Measurements from ENCODE around the gene GREM1.

Gene GREM1

DNA sequence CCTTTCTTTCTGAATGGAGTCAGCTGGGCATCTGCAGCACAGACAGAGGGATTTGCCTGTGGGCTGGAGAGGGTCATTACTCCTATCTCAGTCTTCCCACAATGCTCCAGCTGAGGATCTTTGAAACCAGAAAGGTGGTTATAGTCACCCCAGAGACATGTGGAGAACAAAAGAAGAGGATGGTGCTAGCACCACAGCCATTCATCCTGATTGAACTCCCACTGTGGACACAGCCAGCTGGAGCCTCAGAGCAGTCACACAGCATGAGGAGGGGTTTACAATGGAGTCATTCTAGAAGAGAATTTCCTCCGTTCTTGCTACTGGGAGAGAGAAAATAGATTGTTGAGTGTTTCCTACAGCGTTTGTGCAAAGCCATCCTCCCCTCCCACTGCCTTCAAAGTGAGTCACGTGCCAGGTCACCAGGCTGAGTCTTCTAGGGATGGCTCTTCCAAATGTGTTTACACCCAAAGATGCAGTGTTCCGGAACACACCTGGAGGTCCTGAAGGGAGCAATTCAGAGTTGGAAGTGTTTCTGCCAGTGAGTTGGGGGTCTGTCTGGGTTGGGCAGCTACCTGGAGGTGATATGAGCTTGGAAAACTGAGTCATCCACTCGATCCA lies 18.9 kb upstream of the GREM1 start:
- no peak for DNase-seq

DNA sequence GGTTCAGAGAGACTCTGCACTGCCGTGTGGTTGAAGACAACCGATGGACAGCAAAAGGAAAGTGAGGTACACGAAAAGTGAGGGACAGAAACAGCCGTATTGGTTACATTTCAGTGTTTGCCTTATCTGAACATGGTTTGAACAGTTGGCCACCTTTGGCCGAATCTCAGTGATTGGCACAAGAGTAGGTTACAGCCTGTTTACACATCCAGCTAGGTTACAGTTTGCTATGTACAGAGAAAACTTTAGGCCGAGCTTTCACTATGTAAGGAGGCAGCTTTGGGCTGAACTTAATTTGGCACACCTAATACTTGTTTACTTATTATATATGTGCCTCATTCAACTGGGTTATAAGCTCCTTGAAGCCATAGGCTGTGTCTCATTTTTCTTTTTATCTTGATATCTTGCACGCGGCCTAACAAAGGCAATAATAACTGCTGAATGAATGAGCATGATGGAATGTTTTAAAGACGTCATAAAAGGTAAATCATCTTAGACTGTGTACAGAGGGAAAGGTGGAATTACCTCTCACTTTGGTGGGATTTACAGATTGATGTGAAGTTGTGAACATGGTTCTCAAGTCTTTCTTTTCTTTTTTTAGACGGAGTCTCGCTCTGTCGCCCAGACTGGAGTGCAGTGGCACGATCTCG lies 17.2 kb upstream of the GREM1 start:
- DNase-seq: no peak

DNA sequence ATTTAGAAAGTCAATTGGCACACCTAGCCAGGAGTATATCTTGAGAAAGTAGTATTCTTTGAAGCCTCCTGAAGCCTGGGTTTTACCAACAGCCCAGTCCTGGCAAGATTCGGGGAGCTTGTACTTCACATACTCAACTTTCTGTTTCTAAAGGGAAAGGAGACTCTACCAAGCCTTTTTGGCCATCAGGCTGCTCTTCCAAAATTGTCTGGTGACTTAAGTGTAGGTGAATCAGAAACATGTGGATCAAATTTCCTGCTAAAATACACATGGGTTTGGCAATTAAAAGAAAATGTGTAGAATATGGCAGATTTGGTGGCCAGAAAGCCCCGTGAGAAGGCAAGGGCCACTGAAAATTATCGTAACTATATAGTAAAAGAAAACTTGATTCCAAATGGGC lies 15.9 kb upstream of the GREM1 start:
- no peak for DNase-seq

DNA sequence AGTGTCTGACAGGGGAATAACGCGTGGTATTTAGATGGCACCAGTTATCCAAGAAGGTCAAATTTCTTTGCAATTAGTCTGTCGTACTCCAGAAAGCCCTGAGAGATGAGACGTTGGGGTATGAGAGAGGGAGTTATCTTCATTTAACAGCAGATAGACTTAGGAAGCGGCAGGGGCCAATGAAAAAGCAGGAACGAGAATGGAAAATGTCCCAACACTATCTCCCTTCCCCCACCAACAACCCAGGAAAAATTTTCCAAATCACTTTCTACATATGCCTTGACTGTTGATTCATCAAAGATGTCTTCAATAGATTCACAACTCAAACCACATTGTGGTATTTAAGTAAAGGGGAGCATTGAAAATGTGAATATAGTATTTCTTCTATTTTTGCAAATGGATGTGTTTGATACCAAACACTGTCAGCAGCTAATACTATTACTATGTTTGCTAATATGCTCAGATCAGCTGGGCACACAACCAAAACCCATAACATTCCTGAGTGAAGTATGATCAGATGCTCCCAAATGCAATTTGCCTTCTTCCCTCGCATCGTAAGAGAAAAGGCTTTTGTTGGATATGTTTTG lies 13.3 kb upstream of the GREM1 start:
- DNase-seq: no peak

DNA sequence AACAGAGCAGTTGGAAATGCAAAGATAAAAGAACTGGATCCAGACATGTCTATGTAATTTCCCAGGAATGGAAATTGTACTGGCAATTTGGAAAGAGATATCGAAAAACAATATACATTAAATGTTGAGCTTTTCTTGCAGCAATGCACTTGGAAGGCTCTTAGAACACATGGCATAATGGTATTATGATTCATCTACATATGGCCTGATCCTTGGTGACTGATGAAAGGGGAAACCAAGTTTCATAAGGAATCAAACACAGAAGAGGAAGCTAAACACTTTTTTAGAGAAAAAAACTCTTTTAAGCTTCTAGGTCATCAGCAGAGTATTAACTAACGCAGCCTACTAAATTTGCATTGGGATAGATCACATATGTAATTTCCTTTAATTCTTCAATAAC lies 12.4 kb upstream of the GREM1 start:
- no peak for DNase-seq

DNA sequence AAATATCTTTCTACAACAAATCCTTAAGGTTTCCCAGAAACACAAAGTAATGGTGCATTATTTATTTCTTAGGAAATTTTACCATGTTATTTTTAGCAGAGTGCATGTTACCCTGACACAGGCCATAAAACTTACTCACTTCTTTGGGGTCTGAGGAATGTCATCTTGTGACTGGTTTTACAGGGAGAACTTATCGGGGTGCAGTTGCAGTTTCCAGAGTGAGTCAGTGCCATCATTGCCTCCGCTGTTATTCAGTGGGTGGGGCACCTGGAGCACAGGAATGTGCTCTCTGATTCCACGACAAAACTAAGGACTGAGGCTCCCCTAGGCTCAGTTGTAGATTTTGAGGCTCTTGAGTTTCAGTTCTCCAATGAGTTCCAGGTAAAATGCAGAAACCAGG lies 11.1 kb upstream of the GREM1 start:
- no peak for DNase-seq

DNA sequence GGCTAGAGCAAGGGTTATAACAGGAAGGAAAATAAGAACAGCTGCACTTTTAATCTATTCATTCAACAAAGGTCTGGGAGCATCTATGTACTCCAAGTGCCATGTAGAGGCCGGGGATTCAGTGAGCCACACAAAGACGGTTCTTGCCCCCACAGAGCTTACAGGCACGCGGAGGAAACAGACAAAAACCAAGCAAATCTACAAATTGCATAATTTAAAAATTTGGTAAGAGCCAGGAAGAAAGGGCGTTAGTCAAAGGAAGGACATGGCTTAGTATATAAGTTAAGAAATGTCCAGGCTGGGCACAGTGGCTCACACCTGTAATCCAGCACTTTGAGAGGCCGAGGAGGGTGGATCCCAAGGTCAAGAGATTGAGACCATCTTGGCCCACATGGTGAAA lies 10.4 kb upstream of the GREM1 start:
- DNase-seq: no peak

DNA sequence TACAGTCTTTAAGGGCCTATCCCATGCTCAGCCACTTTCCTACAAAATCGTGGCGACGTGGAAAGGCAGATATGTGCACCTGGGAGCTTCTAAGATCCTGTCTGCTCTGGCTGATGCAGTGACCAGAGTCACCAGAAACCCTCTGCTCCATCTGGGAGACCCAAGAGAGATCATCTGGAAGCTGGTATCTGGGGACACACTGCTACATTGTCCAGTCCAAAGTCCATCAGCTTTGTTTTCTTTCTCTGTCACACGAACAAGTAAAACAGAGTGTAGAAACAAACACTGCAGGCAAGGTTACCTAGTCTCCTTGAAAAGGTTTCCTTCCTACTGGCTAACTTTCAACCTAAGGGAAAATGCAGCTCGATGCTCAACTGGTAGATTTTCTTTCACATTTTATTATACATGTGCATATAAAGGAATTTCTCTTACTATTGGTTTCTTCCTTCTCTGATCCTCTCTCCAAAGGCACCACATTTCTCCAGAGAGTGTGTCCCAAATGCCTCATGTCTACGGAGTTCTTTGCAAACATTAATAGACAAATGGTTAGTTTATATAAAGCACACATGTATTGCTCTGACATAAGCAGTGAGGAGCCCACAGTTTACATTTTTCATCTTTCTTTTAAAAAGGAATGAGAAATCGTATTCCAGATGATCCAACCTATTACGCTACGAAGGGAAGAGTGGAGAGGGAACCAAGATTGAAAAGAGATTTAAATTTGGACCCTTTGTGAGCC lies 8.3 kb upstream of the GREM1 start:
- DNase-seq: no peak

DNA sequence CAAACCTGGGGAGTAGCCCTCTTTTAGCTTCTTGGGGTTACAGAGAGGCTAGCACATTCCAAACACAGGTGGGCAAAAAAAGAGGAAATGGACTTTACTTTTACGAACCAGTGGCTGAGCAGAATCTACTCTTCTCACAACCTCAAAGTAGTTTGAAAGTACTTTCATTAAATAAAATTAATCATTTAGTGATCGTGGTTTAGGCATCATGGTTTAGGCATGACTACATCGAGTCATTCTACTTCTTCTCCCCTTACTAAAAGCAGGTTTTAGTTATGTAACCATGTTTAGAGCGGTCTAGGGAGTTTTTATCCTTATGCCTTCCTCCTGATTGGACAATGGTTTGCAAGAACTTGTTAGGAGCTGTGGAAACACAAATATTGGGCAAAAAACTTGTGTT lies 2.5 kb upstream of the GREM1 start:
- DNase-seq: no peak

DNA sequence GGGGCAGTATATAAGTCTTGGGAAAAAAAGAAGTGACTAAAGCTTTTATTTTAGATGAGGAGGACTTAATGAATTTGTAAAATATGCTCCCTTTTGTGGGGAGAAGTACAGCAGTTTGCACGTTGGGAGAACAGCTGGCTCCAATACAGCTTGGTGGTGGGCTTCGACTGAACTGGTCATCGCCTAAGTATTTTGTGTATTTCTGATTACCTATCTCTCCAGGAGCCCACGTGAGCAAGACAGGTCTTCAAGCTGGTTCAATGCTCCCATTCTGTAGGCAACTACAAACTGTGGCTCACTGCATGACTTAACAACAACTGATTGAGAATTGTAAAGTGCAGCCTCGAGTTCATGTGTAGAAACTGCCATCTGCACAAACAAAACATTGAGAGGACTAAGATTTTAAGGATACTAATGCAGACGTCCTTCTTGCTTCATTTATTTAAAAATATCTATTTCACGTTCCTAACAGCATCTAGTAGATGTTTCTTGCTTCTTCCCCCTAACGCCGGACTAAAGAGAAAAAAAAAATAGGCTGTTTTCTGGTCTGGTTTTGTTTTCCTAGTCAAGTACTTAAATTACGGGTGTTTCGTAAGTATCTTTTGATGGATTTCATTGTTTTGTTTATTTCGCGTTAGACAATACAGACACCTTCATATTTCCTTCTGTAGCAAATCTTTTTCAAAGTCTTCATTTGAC lies 1.4 kb upstream of the GREM1 start:
- no peak for DNase-seq

DNA sequence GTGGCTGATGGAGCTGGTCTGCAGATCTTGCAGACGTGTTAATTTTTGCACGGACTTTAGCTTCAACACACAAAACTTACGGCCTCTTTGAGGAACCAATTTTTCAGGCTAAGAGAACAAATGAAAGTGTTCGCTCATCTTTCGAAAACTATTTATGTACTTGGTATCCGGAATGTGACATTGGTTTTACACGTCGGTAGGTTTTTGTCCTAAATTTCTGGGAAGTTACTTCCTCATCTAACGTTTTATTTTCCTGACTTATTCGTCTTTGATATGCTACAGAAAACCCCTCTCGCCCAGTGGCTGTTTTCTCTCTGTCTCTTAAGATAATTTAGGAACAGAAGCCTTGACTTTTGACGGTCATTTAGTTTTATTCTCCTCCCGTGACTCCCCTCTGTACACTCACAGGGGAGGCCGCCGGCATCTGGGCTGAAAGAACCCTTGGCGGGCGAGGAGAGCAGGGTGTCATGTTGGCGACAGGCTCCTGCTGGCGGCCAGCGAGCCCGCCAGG lies 834 bp upstream of the GREM1 start:
- DNase-seq: peak in 1 of 14 donors; percentile 30

DNA sequence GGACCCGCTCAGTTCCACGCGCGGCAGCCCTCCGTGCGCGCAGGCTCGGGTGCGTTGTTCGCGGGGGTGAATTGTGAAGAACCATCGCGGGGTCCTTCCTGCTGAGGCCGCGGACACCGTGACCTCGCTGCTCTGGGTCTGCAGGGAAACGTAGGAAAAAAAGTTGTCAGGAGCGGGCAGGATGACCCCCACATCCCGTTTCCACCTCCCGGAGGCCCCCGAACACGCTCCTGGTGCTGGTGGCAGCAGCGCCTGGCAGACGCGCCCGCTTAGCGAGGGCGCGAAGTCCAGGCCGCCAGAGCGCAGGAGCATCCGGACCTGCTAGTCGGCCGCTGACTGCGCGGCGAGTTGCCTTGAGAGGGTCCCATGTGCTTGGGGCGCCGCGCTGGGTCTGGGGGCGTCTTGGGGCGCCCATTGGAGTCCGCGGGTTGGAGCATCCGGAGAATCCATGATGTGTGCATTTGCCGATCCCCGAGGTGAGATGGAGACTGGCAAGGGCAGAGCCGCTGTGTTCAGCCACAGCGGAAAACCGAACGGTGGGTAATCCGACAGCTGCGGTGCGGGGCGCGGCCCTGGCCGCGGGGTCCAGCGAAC lies 520 bp downstream of the GREM1 start:
- peak in 1 of 14 donors; percentile 29 for DNase-seq

DNA sequence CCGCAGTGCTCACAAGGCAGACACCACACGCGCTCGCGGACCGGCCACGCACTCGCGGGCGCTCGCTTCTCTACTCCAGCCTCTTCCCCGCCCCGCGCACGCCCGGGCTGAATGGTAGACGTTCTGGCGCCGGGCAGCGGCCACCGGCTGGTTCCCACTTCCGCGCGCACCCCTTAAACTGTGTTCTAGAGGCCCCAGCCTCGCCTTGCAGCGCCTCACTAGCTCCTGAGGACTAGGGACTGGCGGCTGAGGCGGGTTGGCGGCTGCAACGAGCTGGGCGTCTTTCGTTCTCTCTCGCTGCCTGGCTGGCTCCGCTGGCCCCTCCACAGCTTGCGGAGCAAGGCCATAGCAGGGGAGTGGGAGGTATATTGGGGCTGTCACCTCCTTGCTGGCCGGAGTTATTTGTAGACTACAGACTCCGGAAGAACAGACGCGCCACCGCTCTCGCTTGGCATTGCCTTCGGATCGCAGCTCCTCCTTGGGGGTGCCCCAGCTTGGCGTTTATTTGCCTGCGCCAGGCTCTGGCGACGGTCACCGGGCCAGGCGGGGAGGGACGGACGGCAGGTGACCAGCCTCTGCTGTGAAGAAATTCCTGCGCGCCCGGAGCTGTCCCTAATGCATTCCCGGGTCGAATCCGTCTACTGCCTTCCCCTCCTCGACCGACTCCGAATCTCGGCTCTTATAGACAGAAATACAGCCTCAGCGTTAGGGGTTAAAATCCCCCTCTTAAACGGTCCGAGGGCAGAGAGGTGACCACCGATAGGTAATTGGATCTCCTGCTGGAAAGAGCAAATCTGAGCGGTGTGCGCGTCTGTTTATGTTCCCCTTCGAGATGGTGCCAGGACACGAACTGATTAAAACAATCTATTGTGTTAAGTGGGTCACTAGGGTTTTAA lies 1.3 kb downstream of the GREM1 start:
- DNase-seq: peak in 6 of 14 donors; percentile 5 to 29 (median 8)

DNA sequence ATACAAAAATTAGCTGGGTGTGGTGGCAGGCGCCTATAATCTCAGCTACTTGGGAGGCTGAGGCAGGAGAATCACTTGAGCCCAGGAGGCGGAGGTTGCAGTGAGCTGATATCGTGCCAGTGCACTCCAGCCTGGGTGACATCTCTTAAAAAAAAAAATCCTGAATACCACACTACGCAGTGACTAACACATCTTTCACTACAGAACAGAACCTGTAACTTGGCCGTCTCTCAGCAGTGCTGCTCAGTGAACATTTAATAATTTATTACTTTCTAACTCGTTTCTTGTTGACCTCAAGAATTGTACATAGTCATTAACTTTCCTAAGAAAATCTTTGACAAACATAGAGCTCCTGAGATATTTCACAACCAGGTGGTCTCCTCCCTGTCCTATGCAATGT lies 3.8 kb downstream of the GREM1 start:
- no peak for DNase-seq

DNA sequence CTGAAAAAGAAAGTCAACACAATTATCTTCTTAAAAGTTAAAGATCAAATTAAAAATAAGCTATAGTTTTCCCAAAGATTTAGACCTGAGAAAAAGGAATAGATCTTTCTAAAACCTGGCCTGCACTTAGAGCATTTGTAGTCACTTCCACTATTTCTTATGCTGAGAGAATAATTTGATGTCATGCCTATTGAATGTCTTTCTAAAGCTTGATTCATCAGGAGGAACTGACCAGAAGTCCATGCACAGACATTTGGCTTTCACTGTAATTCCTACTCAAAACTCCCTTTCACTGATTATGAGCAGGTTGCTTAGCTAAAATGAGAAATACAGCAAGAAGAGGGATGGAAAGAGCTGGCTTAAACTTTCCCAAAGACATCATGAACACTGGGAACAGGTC lies 4.3 kb downstream of the GREM1 start:
- DNase-seq: no peak

DNA sequence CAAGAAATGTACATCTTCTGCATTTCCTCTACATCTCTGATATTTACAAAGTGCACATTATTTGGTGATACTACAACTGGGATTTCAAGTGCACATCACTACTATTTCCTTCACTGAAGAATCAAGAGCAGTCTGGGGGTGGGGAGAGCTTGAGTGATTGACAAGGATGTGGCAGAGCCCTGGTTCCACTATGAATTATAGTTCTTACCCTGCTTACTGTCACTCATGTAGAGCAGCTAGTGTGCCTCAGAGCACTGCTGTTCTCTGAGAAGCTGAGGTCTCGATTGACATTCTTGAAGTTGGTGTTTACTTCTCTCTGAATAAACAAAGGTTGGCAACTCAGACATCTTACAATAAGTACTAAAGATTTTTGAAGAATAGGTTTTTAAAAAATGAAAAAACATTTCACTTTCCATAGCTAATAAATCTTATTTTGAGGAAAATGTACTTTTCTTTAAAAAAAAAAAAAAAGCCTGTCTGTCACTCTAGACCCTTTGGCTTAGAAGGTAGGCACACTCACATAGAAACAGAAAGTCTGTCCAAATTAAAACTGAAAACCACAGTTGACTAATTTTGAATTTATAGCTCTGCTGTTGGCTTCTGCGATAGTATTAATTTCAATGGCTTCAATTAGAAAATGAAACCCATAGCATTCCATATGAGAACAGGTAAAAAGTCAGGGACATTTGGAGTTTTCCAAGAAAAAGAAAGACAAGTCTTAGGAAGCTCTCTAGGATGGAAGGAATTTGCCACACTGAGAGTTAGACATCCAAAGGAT lies 5.6 kb downstream of the GREM1 start:
- DNase-seq: no peak

DNA sequence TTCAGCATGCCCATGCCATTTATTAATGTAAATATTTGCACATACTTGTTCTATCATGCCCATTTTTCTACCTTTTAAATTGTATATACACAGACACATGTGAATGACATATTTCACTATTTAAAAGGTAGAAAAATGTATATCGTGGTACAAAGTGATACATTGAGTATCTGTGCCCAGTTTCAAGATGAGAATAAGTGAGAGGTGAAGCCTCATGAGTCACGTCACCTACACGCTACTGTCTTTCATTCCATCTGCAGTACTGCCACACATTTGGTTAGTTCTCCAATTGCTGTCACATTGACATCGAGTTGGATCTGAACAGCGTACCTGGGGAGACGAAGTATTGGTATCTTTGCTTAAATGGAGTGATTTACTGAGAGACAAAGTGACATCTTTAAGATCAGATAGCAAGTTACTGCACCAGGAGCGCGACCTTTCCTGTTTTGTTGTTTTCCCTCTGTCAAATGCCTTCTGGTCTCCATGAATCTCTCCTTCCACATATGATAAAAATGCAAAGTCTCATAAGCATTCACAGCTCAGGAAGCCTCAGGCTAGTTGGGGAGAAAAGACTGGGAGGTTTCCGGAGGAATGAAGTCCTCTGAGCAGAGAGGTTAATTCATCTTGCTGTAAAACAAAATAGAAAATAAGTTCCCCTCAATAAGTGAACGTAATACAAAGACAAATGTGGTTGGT lies 12.0 kb downstream of the GREM1 start:
- DNase-seq: no peak

DNA sequence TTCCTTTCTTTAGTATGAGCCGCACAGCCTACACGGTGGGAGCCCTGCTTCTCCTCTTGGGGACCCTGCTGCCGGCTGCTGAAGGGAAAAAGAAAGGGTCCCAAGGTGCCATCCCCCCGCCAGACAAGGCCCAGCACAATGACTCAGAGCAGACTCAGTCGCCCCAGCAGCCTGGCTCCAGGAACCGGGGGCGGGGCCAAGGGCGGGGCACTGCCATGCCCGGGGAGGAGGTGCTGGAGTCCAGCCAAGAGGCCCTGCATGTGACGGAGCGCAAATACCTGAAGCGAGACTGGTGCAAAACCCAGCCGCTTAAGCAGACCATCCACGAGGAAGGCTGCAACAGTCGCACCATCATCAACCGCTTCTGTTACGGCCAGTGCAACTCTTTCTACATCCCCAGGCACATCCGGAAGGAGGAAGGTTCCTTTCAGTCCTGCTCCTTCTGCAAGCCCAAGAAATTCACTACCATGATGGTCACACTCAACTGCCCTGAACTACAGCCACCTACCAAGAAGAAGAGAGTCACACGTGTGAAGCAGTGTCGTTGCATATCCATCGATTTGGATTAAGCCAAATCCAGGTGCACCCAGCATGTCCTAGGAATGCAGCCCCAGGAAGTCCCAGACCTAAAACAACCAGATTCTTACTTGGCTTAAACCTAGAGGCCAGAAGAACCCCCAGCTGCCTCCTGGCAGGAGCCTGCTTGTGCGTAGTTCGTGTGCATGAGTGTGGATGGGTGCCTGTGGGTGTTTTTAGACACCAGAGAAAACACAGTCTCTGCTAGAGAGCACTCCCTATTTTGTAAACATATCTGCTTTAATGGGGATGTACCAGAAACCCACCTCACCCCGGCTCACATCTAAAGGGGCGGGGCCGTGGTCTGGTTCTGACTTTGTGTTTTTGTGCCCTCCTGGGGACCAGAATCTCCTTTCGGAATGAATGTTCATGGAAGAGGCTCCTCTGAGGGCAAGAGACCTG lies 13.2 kb downstream of the GREM1 start:
- DNase-seq: no peak
